Gastroesophageal sphincter (tissue), 4 donors: ENCODE results near the gene IL20RB. TPM values are rescaled to one million over a fixed set of nuclear protein-coding genes. Genes with fewer than 3 reads are reported as not detected.
A peak's percentile ranks its signal among the peaks of the same experiment; 100 is the strongest.
"Not testable (repeated sequence)": the region's sequence is repeated elsewhere in the genome, so short reads cannot be mapped to it uniquely, and the experiment has no call there.

ENCODE experiments used
- ATAC-seq: fragments of 150-250 bp; one replicate; pipeline ENCODE4 v1.9.1; 2016; ENCODE audit warnings: mild to moderate bottlenecking, moderate library complexity
- H3K27ac ChIP-seq, 4 donors: fragments of 200-600 bp; sonication (generic) in 3 of 4; 1 replicate in 3 of 4; 2 replicates in 1 of 4; pipeline ENCODE4 v1.5.1; 2016 to 2019
- H3K27me3 ChIP-seq: fragments of 200-600 bp; sonication (generic); one replicate; pipeline ENCODE4 v1.5.1; 2019
- H3K36me3 ChIP-seq, 2 donors: fragments of 200-600 bp; sonication (generic); one replicate each; pipeline ENCODE4 v1.5.1; 2019; ENCODE audit warnings: control low read depth in 1 of 2
- H3K4me1 ChIP-seq, 3 donors: fragments of 200-600 bp; sonication (generic); 1 replicate in 2 of 3; 2 replicates in 1 of 3; pipeline ENCODE4 v1.5.1; 2016 to 2019; ENCODE audit warnings: control low read depth in 2 of 3
- H3K4me3 ChIP-seq, 2 donors: fragments of 200-600 bp; sonication (generic); one replicate each; pipeline ENCODE4 v1.5.1; 2019; ENCODE audit warnings: mild to moderate bottlenecking in 1 of 2, moderate library complexity in 1 of 2
- H3K9me3 ChIP-seq, 3 donors: fragments of 200-600 bp; sonication (generic); one replicate each; pipeline ENCODE4 v1.5.1; 2017 to 2019; ENCODE audit warnings: control low read depth in 2 of 3
- CTCF ChIP-seq, 4 experiments: fragments of 200-600 bp in 2 of 4; fragments of 450-650 bp in 2 of 4; sonication (generic) in 1 of 4; IDR thresholded peaks; one replicate each; pipeline ENCODE4 v1.5.1; 2017 to 2019; ENCODE audit warnings: antibody characterized with exemption in 4 of 4, mild to moderate bottlenecking in 2 of 4, moderate library complexity in 2 of 4
- EP300 ChIP-seq: sonication (generic); formaldehyde crosslinking; IDR thresholded peaks from one replicate; pipeline ENCODE4 v1.6.1; 2017; ENCODE audit warnings: antibody characterized with exemption, mild to moderate bottlenecking
- POLR2A ChIP-seq, 2 donors: fragments of 450-650 bp; IDR thresholded peaks; one replicate each; pipeline ENCODE4 v1.6.1; 2017; ENCODE audit warnings: antibody characterized with exemption in 2 of 2, mild to moderate bottlenecking in 2 of 2, moderate library complexity in 1 of 2
- POLR2AphosphoS5 ChIP-seq: sonication (generic); formaldehyde crosslinking; IDR thresholded peaks from one replicate; pipeline ENCODE4 v1.6.1; 2017; ENCODE audit warnings: antibody characterized with exemption
- WGBS, 2 donors: methylation state at CpG; one replicate each; pipeline ENCODE4 v1.1.5; 2018; ENCODE audit warnings: low coverage in 1 of 2; 5-methylcytosine and 5-hydroxymethylcytosine counted together
- total RNA-seq, 4 donors: library from RNA; depleted of rRNA; stranded (reverse); fragments of >200 nt; gene quantifications; one replicate each; pipeline ENCODE4 v1.1.0, GENCODE V29; 2016

IL20RB gene
- total RNA-seq, 4 donors from 2014 or later: 0.62 to 7.3 (median 1.0) TPM

- Histone ChIP-seq H3K27ac (peak overlapping the region; percentile 62 to 80 (median 78)), H3K9me3 (no peaks in the 10 kb centered on the region), H3K4me3 (no peak overlapping the region), H3K36me3 (no peaks in the 10 kb centered on the region), H3K27me3 (no peaks in the 10 kb centered on the region), H3K4me1 (peaks cover 4 to 21% (median 14%) of the 10 kb centered on the region in 3 donors)
- TF ChIP-seq CTCF (IDR thresholded peaks at IDR 0.05) (no peak), POLR2A (IDR thresholded peaks at IDR 0.05) (no peak), POLR2AphosphoS5 (peak; percentile 82)
- peak; percentile 98 for ATAC-seq
- WGBS, 2 donors: 21 to 34% methylated on average over 5 to 8 of the region's 8 CpGs
These were observed 37.2 kb downstream of the IL20RB start for GRCh38 chr3:136994772-136995516.

GRCh38 chr3:136995652-136996051 is 37.9 kb downstream of the IL20RB start:
- Histone ChIP-seq H3K9me3 (no peaks in the 10 kb centered on the region), H3K27me3 (no peaks in the 10 kb centered on the region), H3K4me3 (no peak overlapping the region), H3K4me1 (peaks cover 4 to 21% (median 14%) of the 10 kb centered on the region in 3 donors), H3K36me3 (no peaks in the 10 kb centered on the region), H3K27ac (peak overlapping the region; percentile 62 to 80 (median 78))
- 100% methylated on average over 1 of the region's 1 CpG for WGBS, 2 donors
- TF ChIP-seq CTCF (IDR thresholded peaks at IDR 0.05): no peak
- TF ChIP-seq POLR2A (IDR thresholded peaks at IDR 0.05): no peak
- no peak for TF ChIP-seq POLR2AphosphoS5
- no peak for TF ChIP-seq EP300
- ATAC-seq: no peak

- Histone ChIP-seq H3K9me3 (no peaks in the 10 kb centered on the region), H3K27me3 (no peaks in the 10 kb centered on the region), H3K4me1 (peaks cover 4 to 11% (median 10%) of the 10 kb centered on the region in 3 donors), H3K4me3 (no peak overlapping the region), H3K27ac (no peak overlapping the region), H3K36me3 (no peaks in the 10 kb centered on the region)
- TF ChIP-seq CTCF (IDR thresholded peaks at IDR 0.05): no peak
- TF ChIP-seq POLR2AphosphoS5: no peak
- no peak for TF ChIP-seq POLR2A (IDR thresholded peaks at IDR 0.05)
- no peak for TF ChIP-seq EP300
- no peak for ATAC-seq
These were observed 42.3 kb downstream of the IL20RB start for GRCh38 chr3:137000039-137000438.

GRCh38 chr3:137007376-137007775 is 49.6 kb downstream of the IL20RB start:
- no CpG with 5 or more reads among the region's 9 CpGs for WGBS, 2 donors
- not testable (repeated sequence) for H3K36me3 ChIP-seq, H3K27me3 ChIP-seq, H3K27ac ChIP-seq, H3K4me1 ChIP-seq, H3K9me3 ChIP-seq, ATAC-seq, H3K4me3 ChIP-seq

GRCh38 chr3:137008131-137008530 is 50.3 kb downstream of the IL20RB start:
- TF ChIP-seq POLR2AphosphoS5 (no peak), EP300 (no peak), POLR2A (IDR thresholded peaks at IDR 0.05) (no peak)
- no peaks in the 10 kb centered on the region for H3K27me3 ChIP-seq
- H3K4me1 ChIP-seq: no peaks in the 10 kb centered on the region
- no peak for ATAC-seq
- H3K4me3 ChIP-seq: no peak overlapping the region
- no peak overlapping the region for H3K27ac ChIP-seq
- H3K36me3 ChIP-seq: no peaks in the 10 kb centered on the region
- H3K9me3 ChIP-seq: no peaks in the 10 kb centered on the region
- WGBS, 2 donors: 67 to 75% methylated on average over 2 to 3 of the region's 3 CpGs

GRCh38 chr3:137008976-137009375 is 51.2 kb downstream of the IL20RB start:
- peaks cover 0 to 5% (median 0%) of the 10 kb centered on the region in 3 donors for H3K4me1 ChIP-seq
- no peaks in the 10 kb centered on the region for H3K36me3 ChIP-seq
- no peaks in the 10 kb centered on the region for H3K27me3 ChIP-seq
- no peak overlapping the region for H3K27ac ChIP-seq
- no peaks in the 10 kb centered on the region for H3K9me3 ChIP-seq
- WGBS, 2 donors: 84 to 94% methylated on average over 4 of the region's 4 CpGs
- ATAC-seq: no peak
- TF ChIP-seq EP300 (no peak), POLR2A (IDR thresholded peaks at IDR 0.05) (no peak), POLR2AphosphoS5 (no peak), CTCF (IDR thresholded peaks at IDR 0.05) (no peak)
- H3K4me3 ChIP-seq: no peak overlapping the region
